H9 (cell line): ENCODE results near the gene CLEC16A. TPM values are rescaled to one million over a fixed set of nuclear protein-coding genes. Genes with fewer than 3 reads are reported as not detected.

Experiments used
- DNase-seq: peaks from one replicate; pipeline ENCODE4 v3.0.0-alpha.2; 2017
- H2AFZ ChIP-seq: one replicate; pipeline ENCODE4 v1.6.1; 2013; ENCODE audit warnings: mild to moderate bottlenecking, low read length, control low read depth, moderate library complexity
- H2AK5ac ChIP-seq: 2 replicates; pipeline ENCODE4 v1.6.1; 2013; ENCODE audit warnings: low read length, control low read depth, mixed read lengths; ENCODE audit not compliant: insufficient read length
- H2BK120ac ChIP-seq: one replicate; pipeline ENCODE4 v1.6.1; 2013; ENCODE audit warnings: low read depth, mild to moderate bottlenecking, low read length, control low read depth, inconsistent platforms; ENCODE audit not compliant: poor library complexity, severe bottlenecking
- H2BK12ac ChIP-seq: 2 replicates; pipeline ENCODE4 v1.6.1; 2013; ENCODE audit warnings: low read length, control low read depth, mixed read lengths, low read depth; ENCODE audit not compliant: insufficient read length
- H2BK15ac ChIP-seq: 2 replicates; pipeline ENCODE4 v1.6.1; 2013; ENCODE audit warnings: low read depth, low read length, control low read depth
- H2BK20ac ChIP-seq: one replicate; pipeline ENCODE4 v1.6.1; 2013; ENCODE audit warnings: low read depth, mild to moderate bottlenecking, low read length, control low read depth, inconsistent platforms; ENCODE audit not compliant: poor library complexity, severe bottlenecking
- H2BK5ac ChIP-seq: 2 replicates; pipeline ENCODE4 v1.6.1; 2013; ENCODE audit warnings: low read length, control low read depth, mixed read lengths; ENCODE audit not compliant: insufficient read length
- H3K14ac ChIP-seq: 2 replicates; pipeline ENCODE4 v1.6.1; 2013; ENCODE audit warnings: low read length, control low read depth; ENCODE audit not compliant: insufficient read depth
- H3K18ac ChIP-seq: 2 replicates; pipeline ENCODE4 v1.6.1; 2013; ENCODE audit warnings: low read depth, mild to moderate bottlenecking, mixed read lengths, low read length, control low read depth; ENCODE audit not compliant: insufficient read length
- H3K23ac ChIP-seq: 2 replicates; pipeline ENCODE4 v1.6.1; 2013; ENCODE audit warnings: low read length, control low read depth, mixed read lengths, low read depth; ENCODE audit not compliant: insufficient read length
- H3K23me2 ChIP-seq: 2 replicates; pipeline ENCODE4 v1.6.1; 2013; ENCODE audit warnings: low read depth, mild to moderate bottlenecking, mixed read lengths, low read length, control low read depth; ENCODE audit not compliant: insufficient read length, poor library complexity, severe bottlenecking
- H3K27ac ChIP-seq: 2 replicates; pipeline ENCODE4 v1.5.1; 2013; ENCODE audit warnings: low read length, control low read depth, mixed read lengths, low read depth; ENCODE audit not compliant: insufficient read length
- H3K27me3 ChIP-seq: 2 replicates; pipeline ENCODE4 v1.6.1; 2013; ENCODE audit warnings: low read length, control low read depth, inconsistent platforms; ENCODE audit not compliant: insufficient read depth
- H3K4ac ChIP-seq: 2 replicates; pipeline ENCODE4 v1.6.1; 2013; ENCODE audit warnings: low read depth, mild to moderate bottlenecking, control low read depth, inconsistent platforms, low read length, moderate library complexity
- H3K4me1 ChIP-seq: 2 replicates; pipeline ENCODE4 v1.6.1; 2013; ENCODE audit warnings: low read length, control low read depth, inconsistent platforms; ENCODE audit not compliant: insufficient read depth
- H3K4me2 ChIP-seq: 2 replicates; pipeline ENCODE4 v1.6.1; 2013; ENCODE audit warnings: low read length, control low read depth, mixed read lengths; ENCODE audit not compliant: insufficient read length, insufficient read depth
- H3K56ac ChIP-seq: 2 replicates; pipeline ENCODE4 v1.6.1; 2013; ENCODE audit warnings: low read depth, mild to moderate bottlenecking, mixed read lengths, low read length, control low read depth; ENCODE audit not compliant: insufficient read length
- H3K79me1 ChIP-seq: 2 replicates; pipeline ENCODE4 v1.6.1; 2013; ENCODE audit warnings: low read depth, mild to moderate bottlenecking, moderate library complexity, low read length, control low read depth, inconsistent platforms; ENCODE audit not compliant: insufficient read depth, poor library complexity, severe bottlenecking
- H3K79me2 ChIP-seq: 2 replicates; pipeline ENCODE4 v1.6.1; 2013; ENCODE audit warnings: low read length, control low read depth, inconsistent platforms; ENCODE audit not compliant: insufficient read depth
- H3K9ac ChIP-seq: 2 replicates; pipeline ENCODE4 v1.6.1; 2013; ENCODE audit warnings: low read length, control low read depth, mixed read lengths; ENCODE audit not compliant: insufficient read length; ENCODE audit errors: extremely low read depth
- H3K9me3 ChIP-seq: one replicate; pipeline ENCODE4 v1.6.1; 2013; ENCODE audit warnings: low read depth, low read length, inconsistent platforms; ENCODE audit not compliant: control insufficient read depth
- H3T11ph ChIP-seq: one replicate; pipeline ENCODE4 v1.6.1; 2013; ENCODE audit warnings: mild to moderate bottlenecking, low read length, control low read depth, inconsistent platforms
- H4K20me1 ChIP-seq: one replicate; pipeline ENCODE4 v1.6.1; 2013; ENCODE audit not compliant: control insufficient read depth, insufficient read length, insufficient read depth
- H4K5ac ChIP-seq: 2 replicates; pipeline ENCODE4 v1.6.1; 2013; ENCODE audit warnings: low read depth, mild to moderate bottlenecking, mixed read lengths, low read length, control low read depth; ENCODE audit not compliant: insufficient read length
- H4K8ac ChIP-seq: replicated peaks from 2 replicates; pipeline ENCODE4 v1.6.1; 2013; ENCODE audit warnings: low read length, control low read depth, mixed read lengths, low read depth; ENCODE audit not compliant: insufficient read length
- H4K91ac ChIP-seq: 2 replicates; pipeline ENCODE4 v1.6.1; 2013; ENCODE audit warnings: low read depth, mild to moderate bottlenecking, moderate library complexity, mixed read lengths, low read length, control low read depth; ENCODE audit not compliant: insufficient read length
- H3K27ac Mint-ChIP-seq, 3 experiments: 2 replicates in 2 of 3; 3 replicates in 1 of 3; pipeline ENCODE4 v1.8.0; 2020 to 2021; ENCODE audit warnings: mixed read lengths in 3 of 3, mild to moderate bottlenecking in 1 of 3, moderate library complexity in 1 of 3
- H3K27me3 Mint-ChIP-seq: 2 replicates; pipeline ENCODE4 v1.8.0; 2021; ENCODE audit warnings: low read depth, mild to moderate bottlenecking, moderate library complexity, mixed read lengths
- H3K36me3 Mint-ChIP-seq, 3 experiments: 2 replicates in 2 of 3; 3 replicates in 1 of 3; pipeline ENCODE4 v1.8.0; 2020 to 2021; ENCODE audit warnings: low read depth in 3 of 3, mixed read lengths in 3 of 3; ENCODE audit not compliant: insufficient read depth in 1 of 3
- H3K4me1 Mint-ChIP-seq, 2 experiments: 2 replicates each; pipeline ENCODE4 v1.8.0; 2020; ENCODE audit warnings: mixed read lengths in 2 of 2
- H3K4me3 Mint-ChIP-seq, 2 experiments: 2 replicates in 1 of 2; 3 replicates in 1 of 2; pipeline ENCODE4 v1.8.0; 2020 to 2021; ENCODE audit warnings: mild to moderate bottlenecking in 2 of 2, mixed read lengths in 2 of 2, moderate library complexity in 1 of 2
- H3K9me3 Mint-ChIP-seq, 2 experiments: 2 replicates in 1 of 2; 3 replicates in 1 of 2; pipeline ENCODE4 v1.8.0; 2020; ENCODE audit warnings: mild to moderate bottlenecking in 2 of 2, mixed read lengths in 2 of 2, moderate library complexity in 1 of 2
- WGBS: extraction: QIAGEN DNeasy Blood & Tissue Kit; methylation state at CpG from one replicate; pipeline ENCODE4 v1.1.7; 2013; ENCODE audit warnings: missing lambda C conversion rate, low lambda C conversion rate, mixed read lengths; ENCODE audit not compliant: insufficient read length; ENCODE audit errors: extremely low coverage; 5-methylcytosine and 5-hydroxymethylcytosine counted together
- total RNA-seq: library from RNA; stranded (reverse); gene quantifications from 2 replicates; pipeline ENCODE4 v1.2.1, GENCODE V29; 2021
- TF ChIP-seq, protein P1 (sequence below): fragments of 200-600 bp; sonication (generic); conservative IDR thresholded peaks from 3 replicates; pipeline ENCODE4 v1.8.0; 2021; ENCODE audit warnings: antibody characterized with exemption, mild to moderate bottlenecking

The CLEC16A gene
- total RNA-seq, 1 experiment from 2014 or later, result 15.2 TPM

DNA sequence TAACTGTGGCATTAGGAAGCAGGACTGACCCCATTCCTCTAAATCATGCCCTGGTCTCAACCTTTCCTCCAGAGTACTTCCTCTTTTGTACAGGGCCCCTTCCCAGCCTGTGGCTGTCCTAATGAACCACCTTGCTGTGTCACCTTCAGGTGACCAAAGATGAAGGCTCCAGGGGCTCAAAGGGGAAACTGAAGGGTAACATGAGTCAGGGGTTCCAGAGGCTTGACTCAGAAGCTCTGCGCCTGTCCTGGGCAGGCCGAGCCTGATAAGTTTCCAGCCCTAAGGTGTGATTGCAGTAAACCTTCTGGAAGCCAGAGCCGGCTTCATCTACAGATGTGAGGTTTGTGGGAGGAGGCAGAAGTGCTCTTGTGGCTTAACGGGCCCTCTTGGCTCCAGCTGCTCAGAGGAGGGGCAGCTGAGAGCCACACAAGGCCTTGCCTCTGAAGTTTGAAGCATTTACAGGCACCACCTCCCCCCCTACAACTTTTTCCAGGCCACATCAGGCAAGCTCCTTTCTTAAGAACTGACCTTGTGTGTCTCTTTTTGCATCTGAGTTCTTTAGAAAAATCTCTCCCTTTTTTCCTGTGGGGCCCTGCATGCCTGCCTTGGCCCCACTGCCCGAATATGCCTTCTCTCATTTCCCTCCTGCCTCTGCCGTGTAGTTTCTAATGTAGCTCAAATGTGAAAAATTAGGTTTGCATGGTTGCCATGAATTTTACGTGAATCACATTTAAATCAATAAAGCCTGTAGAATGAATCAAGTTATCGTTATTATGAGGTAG, 149.9 kb downstream of the CLEC16A start:
- Mint-ChIP-seq H3K27ac (peak overlapping the region in 2 of 3 experiments; percentile 5 to 17; a peak in 3 of 7 replicates), H3K4me1 (peaks cover 3 to 11% of the 10 kb centered on the region in 2 experiments; a peak in 3 of 4 replicates), H3K36me3 (peaks cover 0 to 3% (median 0%) of the 10 kb centered on the region in 3 experiments; a peak in 1 of 7 replicates), H3K27me3 (no peaks in the 10 kb centered on the region), H3K9me3 (no peaks in the 10 kb centered on the region), H3K4me3 (no peak overlapping the region)
- Histone ChIP-seq H3K4me2 (no peak overlapping the region), H3K9ac (no peak overlapping the region), H3K18ac (no peak overlapping the region), H3K23ac (no peak overlapping the region), H3K23me2 (no peaks in the 10 kb centered on the region), H3K56ac (no peak overlapping the region), H4K20me1 (no peaks in the 10 kb centered on the region), H3K4me1 (no peaks in the 10 kb centered on the region), H3K9me3 (no peaks in the 10 kb centered on the region), H3T11ph (no peak overlapping the region), H3K27ac (no peak overlapping the region), H2BK12ac (no peak overlapping the region), H2BK120ac (no peak overlapping the region), H3K4ac (no peak overlapping the region), H2BK15ac (no peak overlapping the region), H4K5ac (no peak overlapping the region), H2BK5ac (no peak overlapping the region), H3K79me2 (no peaks in the 10 kb centered on the region), H2AK5ac (no peak overlapping the region), H3K14ac (no peak overlapping the region; the same call in 1 of the 2 replicates), H2AFZ (no peak overlapping the region), H3K27me3 (no peaks in the 10 kb centered on the region), H2BK20ac (no peak overlapping the region), H4K8ac (no peak overlapping the region), H3K79me1 (no peaks in the 10 kb centered on the region), H4K91ac (no peak overlapping the region)
- TF ChIP-seq, protein P1, sequence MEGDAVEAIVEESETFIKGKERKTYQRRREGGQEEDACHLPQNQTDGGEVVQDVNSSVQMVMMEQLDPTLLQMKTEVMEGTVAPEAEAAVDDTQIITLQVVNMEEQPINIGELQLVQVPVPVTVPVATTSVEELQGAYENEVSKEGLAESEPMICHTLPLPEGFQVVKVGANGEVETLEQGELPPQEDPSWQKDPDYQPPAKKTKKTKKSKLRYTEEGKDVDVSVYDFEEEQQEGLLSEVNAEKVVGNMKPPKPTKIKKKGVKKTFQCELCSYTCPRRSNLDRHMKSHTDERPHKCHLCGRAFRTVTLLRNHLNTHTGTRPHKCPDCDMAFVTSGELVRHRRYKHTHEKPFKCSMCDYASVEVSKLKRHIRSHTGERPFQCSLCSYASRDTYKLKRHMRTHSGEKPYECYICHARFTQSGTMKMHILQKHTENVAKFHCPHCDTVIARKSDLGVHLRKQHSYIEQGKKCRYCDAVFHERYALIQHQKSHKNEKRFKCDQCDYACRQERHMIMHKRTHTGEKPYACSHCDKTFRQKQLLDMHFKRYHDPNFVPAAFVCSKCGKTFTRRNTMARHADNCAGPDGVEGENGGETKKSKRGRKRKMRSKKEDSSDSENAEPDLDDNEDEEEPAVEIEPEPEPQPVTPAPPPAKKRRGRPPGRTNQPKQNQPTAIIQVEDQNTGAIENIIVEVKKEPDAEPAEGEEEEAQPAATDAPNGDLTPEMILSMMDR, result no peak
- DNase-seq, result no peak
- WGBS, result no CpG with 5 or more reads among the region's 8 CpGs
